K562 (cell line): ENCODE results near the gene ZNF473. TPM values are rescaled to one million over a fixed set of nuclear protein-coding genes. Genes with fewer than 3 reads are reported as not detected.
A peak's percentile ranks its signal among the peaks of the same experiment; 100 is the strongest.

Experiments used
- CBX2 ChIP-seq: fragments of 200-600 bp; sonication (generic); IDR thresholded peaks from one replicate; pipeline ENCODE4 v1.6.1; 2012; ENCODE audit warnings: mild to moderate bottlenecking, low read length, inconsistent platforms; ENCODE audit not compliant: insufficient read depth, poor library complexity, severe bottlenecking
- GATAD2B ChIP-seq: fragments of 450-650 bp; IDR thresholded peaks from 2 replicates; pipeline ENCODE4 v1.6.1; 2017; ENCODE audit warnings: mild to moderate bottlenecking, borderline replicate concordance
- MTA3 ChIP-seq: fragments of 450-650 bp; formaldehyde crosslinking; IDR thresholded peaks from 2 replicates; pipeline ENCODE4 v1.6.1; 2017; ENCODE audit warnings: mild to moderate bottlenecking, borderline replicate concordance
- NEUROD1 ChIP-seq: fragments of 150-350 bp; IDR thresholded peaks from 2 replicates; pipeline ENCODE4 v1.6.1; 2014; ENCODE audit warnings: borderline replicate concordance, low read length, low read depth; ENCODE audit not compliant: partially characterized antibody
- RREB1 ChIP-seq: fragments of 250-450 bp; sonication (Bioruptor Pico); IDR thresholded peaks from 2 replicates; pipeline ENCODE4 v1.4.0; 2020
- SIN3B ChIP-seq: fragments of 450-650 bp; IDR thresholded peaks from 2 replicates; pipeline ENCODE4 v1.6.1; 2017; ENCODE audit warnings: low read depth, mild to moderate bottlenecking, moderate library complexity
- THRB ChIP-seq: fragments of 450-650 bp; formaldehyde crosslinking; conservative IDR thresholded peaks from 2 replicates; pipeline ENCODE4 v1.4.0; 2022; ENCODE audit warnings: mild to moderate bottlenecking, missing genetic modification characterization
- ZBTB40 ChIP-seq, 2 experiments: fragments of 450-650 bp in 1 of 2; sonication (generic) in 1 of 2; formaldehyde crosslinking in 1 of 2; IDR thresholded peaks; 2 replicates each; pipeline versions ENCODE4 v1.7.1 to v1.9.0; 2016 to 2022; ENCODE audit warnings: inconsistent platforms in 1 of 2, mild to moderate bottlenecking in 1 of 2, missing genetic modification reagents in 1 of 2
- ZNF232 ChIP-seq: sonication (generic); formaldehyde crosslinking; IDR thresholded peaks from 2 replicates; pipeline ENCODE4 v1.8.0; 2022; ENCODE audit warnings: mild to moderate bottlenecking, missing genetic modification reagents
- polyA plus RNA-seq, 8 experiments: library from polyadenylated mRNA; depleted of rRNA in 4 of 8; stranded (reverse) in 5 of 8; unstranded in 3 of 8; fragments of >200 nt; fragmentation: Nextera tagmentation in 2 of 8; fragmentation: Illumina TruSeq in 1 of 8; extraction: Ambion mirVana in 2 of 8; extraction: Trizol in 1 of 8; gene quantifications; 2 replicates each; pipeline versions ENCODE4 v1.2.1 to v1.2.3, GENCODE V29; 2011 to 2014; ENCODE audit warnings: inconsistent platforms in 1 of 8, missing spikeins in 1 of 8
- total RNA-seq, 7 experiments: library from RNA; depleted of rRNA in 6 of 7; stranded (reverse); fragments of >200 nt in 6 of 7; fragmentation: Illumina TruSeq in 2 of 7; extraction: Trizol in 2 of 7; gene quantifications; 2 replicates each; pipeline versions ENCODE4 v1.2.1 to v1.2.3, GENCODE V29; 2011 to 2021; ENCODE audit warnings: low replicate concordance in 1 of 7

ZNF473 gene
- total and polyA plus RNA-seq, 9 of the 15 experiments (the other 6 are each of a cell fraction or from before 2014, with no cell fraction given): 8.2 to 34.0 (median 28.5) TPM

GRCh38 chr19:50050406-50051227 is 24.8 kb downstream of the ZNF473 start (continued):
- TF ChIP-seq ZBTB40 (IDR thresholded peaks at IDR 0.05): peak; percentile 34; the same call in 1 of the 2 replicates
- no peak for TF ChIP-seq ZBTB40 (CRISPR knock-in tag; IDR thresholded peaks at IDR 0.05)
- no peak for TF ChIP-seq THRB
- no peak for TF ChIP-seq SIN3B
- no peak for TF ChIP-seq ZNF232 (CRISPR knock-in tag)
- TF ChIP-seq NEUROD1: peak; percentile 79
- no peak for TF ChIP-seq MTA3
- no peak for TF ChIP-seq GATAD2B
- TF ChIP-seq RREB1: no peak
- TF ChIP-seq CBX2: no peak
